ENCODE data around the gene TVP23B. TPM values are rescaled to one million over a fixed set of nuclear protein-coding genes. Genes with fewer than 3 reads are reported as not detected.
A peak's percentile ranks its signal among the peaks of the same experiment; 100 is the strongest.

The TVP23B gene
- total and polyA plus RNA-seq, 2 of the 13 experiments (the other 11 are each of a cell fraction or from before 2014, with no cell fraction given) = 45.1 to 66.5 TPM

GRCh38 chr17:18855831-18856569 is 75.0 kb downstream of the TVP23B start (continued):
- TF ChIP-seq, protein P1, sequence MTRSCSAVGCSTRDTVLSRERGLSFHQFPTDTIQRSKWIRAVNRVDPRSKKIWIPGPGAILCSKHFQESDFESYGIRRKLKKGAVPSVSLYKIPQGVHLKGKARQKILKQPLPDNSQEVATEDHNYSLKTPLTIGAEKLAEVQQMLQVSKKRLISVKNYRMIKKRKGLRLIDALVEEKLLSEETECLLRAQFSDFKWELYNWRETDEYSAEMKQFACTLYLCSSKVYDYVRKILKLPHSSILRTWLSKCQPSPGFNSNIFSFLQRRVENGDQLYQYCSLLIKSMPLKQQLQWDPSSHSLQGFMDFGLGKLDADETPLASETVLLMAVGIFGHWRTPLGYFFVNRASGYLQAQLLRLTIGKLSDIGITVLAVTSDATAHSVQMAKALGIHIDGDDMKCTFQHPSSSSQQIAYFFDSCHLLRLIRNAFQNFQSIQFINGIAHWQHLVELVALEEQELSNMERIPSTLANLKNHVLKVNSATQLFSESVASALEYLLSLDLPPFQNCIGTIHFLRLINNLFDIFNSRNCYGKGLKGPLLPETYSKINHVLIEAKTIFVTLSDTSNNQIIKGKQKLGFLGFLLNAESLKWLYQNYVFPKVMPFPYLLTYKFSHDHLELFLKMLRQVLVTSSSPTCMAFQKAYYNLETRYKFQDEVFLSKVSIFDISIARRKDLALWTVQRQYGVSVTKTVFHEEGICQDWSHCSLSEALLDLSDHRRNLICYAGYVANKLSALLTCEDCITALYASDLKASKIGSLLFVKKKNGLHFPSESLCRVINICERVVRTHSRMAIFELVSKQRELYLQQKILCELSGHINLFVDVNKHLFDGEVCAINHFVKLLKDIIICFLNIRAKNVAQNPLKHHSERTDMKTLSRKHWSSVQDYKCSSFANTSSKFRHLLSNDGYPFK (CRISPR knock-in tag; IDR thresholded peaks at IDR 0.05; ENCODE audit: borderline replicate concordance) = peak; percentile 75; the same call in 1 of the 2 replicates
- TF ChIP-seq MEIS2 (CRISPR knock-in tag; IDR thresholded peaks at IDR 0.05) = peak; percentile 50; the same call in 1 of the 2 replicates
- TF ChIP-seq ADNP (CRISPR knock-in tag; IDR thresholded peaks at IDR 0.05) = no peak
- no peak for TF ChIP-seq JARID2 (CRISPR knock-in tag; IDR thresholded peaks at IDR 0.05; ENCODE audit: insufficient replicate concordance)
- no peak for TF ChIP-seq ZNF572 (CRISPR knock-in tag; IDR thresholded peaks at IDR 0.05)
- no peak for TF ChIP-seq FOXA1 (IDR thresholded peaks at IDR 0.05)
- no peak for TF ChIP-seq FOXA1 (CRISPR knock-in tag; IDR thresholded peaks at IDR 0.05)
- no peak for TF ChIP-seq ZNF510 (CRISPR knock-in tag; IDR thresholded peaks at IDR 0.05; ENCODE audit: low read depth)
- TF ChIP-seq, protein P2, sequence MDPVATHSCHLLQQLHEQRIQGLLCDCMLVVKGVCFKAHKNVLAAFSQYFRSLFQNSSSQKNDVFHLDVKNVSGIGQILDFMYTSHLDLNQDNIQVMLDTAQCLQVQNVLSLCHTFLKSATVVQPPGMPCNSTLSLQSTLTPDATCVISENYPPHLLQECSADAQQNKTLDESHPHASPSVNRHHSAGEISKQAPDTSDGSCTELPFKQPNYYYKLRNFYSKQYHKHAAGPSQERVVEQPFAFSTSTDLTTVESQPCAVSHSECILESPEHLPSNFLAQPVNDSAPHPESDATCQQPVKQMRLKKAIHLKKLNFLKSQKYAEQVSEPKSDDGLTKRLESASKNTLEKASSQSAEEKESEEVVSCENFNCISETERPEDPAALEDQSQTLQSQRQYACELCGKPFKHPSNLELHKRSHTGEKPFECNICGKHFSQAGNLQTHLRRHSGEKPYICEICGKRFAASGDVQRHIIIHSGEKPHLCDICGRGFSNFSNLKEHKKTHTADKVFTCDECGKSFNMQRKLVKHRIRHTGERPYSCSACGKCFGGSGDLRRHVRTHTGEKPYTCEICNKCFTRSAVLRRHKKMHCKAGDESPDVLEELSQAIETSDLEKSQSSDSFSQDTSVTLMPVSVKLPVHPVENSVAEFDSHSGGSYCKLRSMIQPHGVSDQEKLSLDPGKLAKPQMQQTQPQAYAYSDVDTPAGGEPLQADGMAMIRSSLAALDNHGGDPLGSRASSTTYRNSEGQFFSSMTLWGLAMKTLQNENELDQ (CRISPR knock-in tag; IDR thresholded peaks at IDR 0.05; ENCODE audit: borderline replicate concordance) = no peak
- peak; percentile 47; the same call in 1 of the 2 replicates for TF ChIP-seq ELF3 (CRISPR knock-in tag; IDR thresholded peaks at IDR 0.05)
- TF ChIP-seq IKZF4 (CRISPR knock-in tag; IDR thresholded peaks at IDR 0.05; ENCODE audit: borderline replicate concordance, low read depth, not compliant biosample characterization) = peak; percentile 56
- TF ChIP-seq ZNF296 (CRISPR knock-in tag; conservative IDR thresholded peaks at IDR 0.05) = no peak
- TF ChIP-seq NFIB (CRISPR knock-in tag; IDR thresholded peaks at IDR 0.05; ENCODE audit: borderline replicate concordance) = no peak
- TF ChIP-seq, protein P3, sequence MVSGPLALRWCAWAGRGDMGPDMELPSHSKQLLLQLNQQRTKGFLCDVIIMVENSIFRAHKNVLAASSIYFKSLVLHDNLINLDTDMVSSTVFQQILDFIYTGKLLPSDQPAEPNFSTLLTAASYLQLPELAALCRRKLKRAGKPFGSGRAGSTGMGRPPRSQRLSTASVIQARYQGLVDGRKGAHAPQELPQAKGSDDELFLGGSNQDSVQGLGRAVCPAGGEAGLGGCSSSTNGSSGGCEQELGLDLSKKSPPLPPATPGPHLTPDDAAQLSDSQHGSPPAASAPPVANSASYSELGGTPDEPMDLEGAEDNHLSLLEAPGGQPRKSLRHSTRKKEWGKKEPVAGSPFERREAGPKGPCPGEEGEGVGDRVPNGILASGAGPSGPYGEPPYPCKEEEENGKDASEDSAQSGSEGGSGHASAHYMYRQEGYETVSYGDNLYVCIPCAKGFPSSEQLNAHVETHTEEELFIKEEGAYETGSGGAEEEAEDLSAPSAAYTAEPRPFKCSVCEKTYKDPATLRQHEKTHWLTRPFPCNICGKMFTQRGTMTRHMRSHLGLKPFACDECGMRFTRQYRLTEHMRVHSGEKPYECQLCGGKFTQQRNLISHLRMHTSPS (CRISPR knock-in tag; IDR thresholded peaks at IDR 0.05; ENCODE audit: low read depth) = 0 out of 2 replicates have a peak, but pooled peaks have one; percentile 22
- no peak; the same call in 1 of the 2 replicates for TF ChIP-seq ZNF557 (CRISPR knock-in tag; IDR thresholded peaks at IDR 0.05)
- no peak for TF ChIP-seq SRSF9 (IDR thresholded peaks at IDR 0.05; ENCODE audit: borderline replicate concordance, insufficient read depth, low read depth, low read length, poor library complexity, severe bottlenecking)
- no peak for TF ChIP-seq ZSCAN25 (CRISPR knock-in tag; IDR thresholded peaks at IDR 0.05)
- no peak for TF ChIP-seq DDIT3 (CRISPR knock-in tag; IDR thresholded peaks at IDR 0.05)
- no peak for TF ChIP-seq SP5 (CRISPR knock-in tag; IDR thresholded peaks at IDR 0.05; ENCODE audit: borderline replicate concordance, low read depth)
- no peak for TF ChIP-seq ZFP36L2 (CRISPR knock-in tag; IDR thresholded peaks at IDR 0.05)
- TF ChIP-seq JDP2 (CRISPR knock-in tag; IDR thresholded peaks at IDR 0.05; ENCODE audit: borderline replicate concordance) = no peak
- TF ChIP-seq ZIK1 (CRISPR knock-in tag; IDR thresholded peaks at IDR 0.05; ENCODE audit: borderline replicate concordance, low read depth) = no peak; the same call in 1 of the 2 replicates
- TF ChIP-seq SMC3 (IDR thresholded peaks at IDR 0.05; ENCODE audit: low read length) = no peak
